Heart left ventricle (tissue), 13 donors: ENCODE data around the gene NCKAP5L.
"Not testable (repeated sequence)": the region's sequence is repeated elsewhere in the genome, so short reads cannot be mapped to it uniquely, and the experiment has no call there.

Experiments used
- CTCF ChIP-seq, 12 donors: fragments of 200-600 bp; sonication (generic) in 4 of 12; IDR thresholded peaks; one replicate each; pipeline versions ENCODE4 v1.5.0 to v1.8.0; 2018 to 2022; ENCODE audit warnings: antibody characterized with exemption in 12 of 12, mild to moderate bottlenecking in 5 of 12
- POLR2A ChIP-seq, 2 donors: fragments of 450-650 bp; IDR thresholded peaks; one replicate each; pipeline ENCODE4 v1.6.1; 2017; ENCODE audit warnings: antibody characterized with exemption in 2 of 2, mild to moderate bottlenecking in 2 of 2, moderate library complexity in 2 of 2
- donor health status: ischemic (EF 13 %, LVEDD 7.1; RV severe dilation, severe dysfunction).
- donor health status: DM: no; HTN: yes; CAD: no.
- donor health status: DM: no; HTN: no; CAD: no.
- donor health status: ischemic (EF 25% LVEDD 6.9; RV normal size, moderate dysfunction).
- donor health status: ischemic (EF 25% LVEDD 5.7; RV mildly dilated, moderate dysfunction).
- donor health status: ischemic (EF 35%, LVEDD 5.7; RV mildly dilated, moderate dysfunction).
- donor health status: nonischemic (EF 11% LVEDD 7.7; RV severe dilation, severe dysfunction).
- donor health status: DM: yes; HTN: yes; CAD: no.
- donor health status: PGD.
- donor health status: ischemic (EF 29% LVEDD 5.4; RV normal size, mild dysfunction).
- donor health status: nonischemic (EF 23%, LVEDD 6.1; RV moderate dilation, normal function).

DNA sequence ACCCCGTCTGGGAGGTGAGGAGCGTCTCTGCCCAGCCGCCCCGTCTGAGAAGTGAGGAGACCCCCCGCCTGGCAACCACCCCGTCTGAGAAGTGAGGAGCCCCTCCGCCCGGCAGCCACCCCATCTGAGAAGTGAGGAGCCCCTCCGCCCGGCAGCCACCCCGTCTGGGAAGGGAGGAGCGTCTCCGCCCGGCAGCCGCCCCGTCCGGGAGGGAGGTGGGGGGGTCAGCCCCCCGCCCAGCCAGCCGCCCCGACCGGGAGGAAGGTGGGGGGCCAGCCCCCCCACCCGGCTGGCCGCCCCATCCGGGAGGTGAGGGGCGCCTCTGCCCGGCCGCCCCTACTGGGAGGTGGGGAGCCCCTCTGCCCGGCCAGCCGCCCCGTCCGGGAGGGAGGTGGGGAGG lies 32.7 kb upstream of the NCKAP5L start:
- not testable (repeated sequence) for TF ChIP-seq CTCF, POLR2A (IDR thresholded peaks at IDR 0.05)
